Calu3 (cell line): ENCODE measurements around the gene ZNF81. TPM values are rescaled to one million over a fixed set of nuclear protein-coding genes. Genes with fewer than 3 reads are reported as not detected.

Experiments
- BruUV-seq: library from RNA; stranded (reverse); fragments of 400-500 nt; replicated peaks from 2 replicates; lab custom pipeline; 2021; lab: Mats Ljungman, UMichigan
- CTCF ChIA-PET: fragments of 300-600 bp; sonication (Branson Sonifier 250); formaldehyde crosslinking; loops from one replicate; lab custom pipeline; 2022; ENCODE audit warnings: antibody characterized with exemption; lab: Charles Lee
- DNase-seq: peaks from one replicate; pipeline ENCODE4 v3.0.0; 2022
- H3K27ac Mint-ChIP-seq: one replicate; pipeline ENCODE4 v1.8.0; 2022; ENCODE audit warnings: mixed read lengths; ENCODE audit not compliant: unreplicated experiment
- H3K27me3 Mint-ChIP-seq: one replicate; pipeline ENCODE4 v1.8.0; 2022; ENCODE audit warnings: mixed read lengths; ENCODE audit not compliant: unreplicated experiment
- H3K36me3 Mint-ChIP-seq: one replicate; pipeline ENCODE4 v1.8.0; 2022; ENCODE audit warnings: mild to moderate bottlenecking, moderate library complexity, mixed read lengths; ENCODE audit not compliant: insufficient read depth, unreplicated experiment
- H3K4me1 Mint-ChIP-seq: one replicate; pipeline ENCODE4 v1.8.0; 2022; ENCODE audit warnings: mild to moderate bottlenecking, low read depth, mixed read lengths; ENCODE audit not compliant: unreplicated experiment
- H3K4me3 Mint-ChIP-seq: one replicate; pipeline ENCODE4 v1.8.0; 2022; ENCODE audit warnings: mild to moderate bottlenecking, low read depth, moderate library complexity, mixed read lengths; ENCODE audit not compliant: unreplicated experiment
- H3K9me3 Mint-ChIP-seq: one replicate; pipeline ENCODE4 v1.8.0; 2022; ENCODE audit warnings: low read depth, mixed read lengths; ENCODE audit not compliant: unreplicated experiment
- CTCF ChIP-seq: fragments of 200-600 bp; IDR thresholded peaks from one replicate; pipeline ENCODE4 v1.8.0; 2022; ENCODE audit warnings: antibody characterized with exemption; ENCODE audit not compliant: unreplicated experiment
- intact Hi-C: fragments of 100-400 bp; cut with micrococcal nuclease; formaldehyde crosslinking; loops from one replicate; pipeline ENCODE4 v1.10.0; 2022; ENCODE audit not compliant: unreplicated experiment
- total RNA-seq: library from RNA; stranded (reverse); gene quantifications from 2 replicates; pipeline ENCODE4 v1.2.3, GENCODE V29; 2022

Gene ZNF81
- total RNA-seq, 1 experiment from 2014 or later = 10.7 TPM

GRCh38 chrX:47862680-47863079 lies 26.0 kb downstream of the ZNF81 start:
- H3K36me3 Mint-ChIP-seq = no peaks in the 10 kb centered on the region
- CTCF ChIA-PET = no interaction called here
- no peak overlapping the region for H3K4me3 Mint-ChIP-seq
- intact Hi-C loops = no loop called here
- no peak for TF ChIP-seq CTCF
- peaks cover 9% of the 10 kb centered on the region for H3K4me1 Mint-ChIP-seq
- BruUV-seq = no TSS peak
- no peaks in the 10 kb centered on the region for H3K9me3 Mint-ChIP-seq
- DNase-seq = no peak
- H3K27ac Mint-ChIP-seq = no peak overlapping the region
- no peaks in the 10 kb centered on the region for H3K27me3 Mint-ChIP-seq

GRCh38 chrX:47863187-47863586 lies 26.5 kb downstream of the ZNF81 start:
- CTCF ChIA-PET = no interaction called here
- no peak overlapping the region for H3K4me3 Mint-ChIP-seq
- BruUV-seq = no TSS peak
- H3K9me3 Mint-ChIP-seq = no peaks in the 10 kb centered on the region
- no peaks in the 10 kb centered on the region for H3K27me3 Mint-ChIP-seq
- intact Hi-C loops = no loop called here
- no peaks in the 10 kb centered on the region for H3K36me3 Mint-ChIP-seq
- H3K27ac Mint-ChIP-seq = no peak overlapping the region
- H3K4me1 Mint-ChIP-seq = peaks cover 9% of the 10 kb centered on the region
- no peak for TF ChIP-seq CTCF
- no peak for DNase-seq

GRCh38 chrX:47864300-47864699 lies 27.6 kb downstream of the ZNF81 start:
- no peak for TF ChIP-seq CTCF
- Mint-ChIP-seq H3K36me3 (no peaks in the 10 kb centered on the region), H3K27me3 (no peaks in the 10 kb centered on the region), H3K4me3 (no peak overlapping the region), H3K27ac (no peak overlapping the region), H3K9me3 (no peaks in the 10 kb centered on the region), H3K4me1 (peaks cover 9% of the 10 kb centered on the region)
- intact Hi-C loops = no loop called here
- CTCF ChIA-PET = no interaction called here
- BruUV-seq = no TSS peak
- no peak for DNase-seq

- no peak for DNase-seq
- no TSS peak for BruUV-seq
- TF ChIP-seq CTCF = no peak
- no peaks in the 10 kb centered on the region for H3K36me3 Mint-ChIP-seq
- intact Hi-C loops = no loop called here
- CTCF ChIA-PET = no interaction called here
- H3K27ac Mint-ChIP-seq = no peak overlapping the region
- H3K27me3 Mint-ChIP-seq = no peaks in the 10 kb centered on the region
- H3K4me3 Mint-ChIP-seq = no peak overlapping the region
- no peaks in the 10 kb centered on the region for H3K9me3 Mint-ChIP-seq
- peaks cover 9% of the 10 kb centered on the region for H3K4me1 Mint-ChIP-seq
These were observed 28.1 kb downstream of the ZNF81 start for GRCh38 chrX:47864785-47865184.
